PFSK-1 (cell line): ENCODE results near the gene MBD5.

Source experiments
- FOXP2 ChIP-seq: optimal IDR thresholded peaks from 2 replicates; pipeline ENCODE3; 2011; ENCODE audit warnings: borderline replicate concordance, control low read depth, inconsistent platforms; ENCODE audit not compliant: insufficient read depth; ENCODE audit errors: extremely low read length, extremely low read depth
- POLR2AphosphoS5 ChIP-seq: IDR thresholded peaks from 2 replicates; pipeline ENCODE4 v1.6.1; 2012; ENCODE audit warnings: low read depth, mild to moderate bottlenecking, control low read depth, low read length, moderate library complexity
- TAF1 ChIP-seq: IDR thresholded peaks from 2 replicates; pipeline ENCODE4 v1.6.1; 2012; ENCODE audit warnings: low read length, control low read depth, borderline replicate concordance; ENCODE audit not compliant: insufficient read depth
- TF ChIP-seq, protein P1 (sequence below), 2 experiments: IDR thresholded peaks; 2 replicates each; pipeline versions ENCODE4 v1.6.1 to v1.8.0; 2011 to 2012; ENCODE audit warnings: low read depth in 2 of 2, low read length in 2 of 2, control low read depth in 1 of 2, inconsistent platforms in 1 of 2, mild to moderate bottlenecking in 1 of 2, moderate library complexity in 1 of 2; ENCODE audit not compliant: insufficient read depth in 1 of 2

DNA sequence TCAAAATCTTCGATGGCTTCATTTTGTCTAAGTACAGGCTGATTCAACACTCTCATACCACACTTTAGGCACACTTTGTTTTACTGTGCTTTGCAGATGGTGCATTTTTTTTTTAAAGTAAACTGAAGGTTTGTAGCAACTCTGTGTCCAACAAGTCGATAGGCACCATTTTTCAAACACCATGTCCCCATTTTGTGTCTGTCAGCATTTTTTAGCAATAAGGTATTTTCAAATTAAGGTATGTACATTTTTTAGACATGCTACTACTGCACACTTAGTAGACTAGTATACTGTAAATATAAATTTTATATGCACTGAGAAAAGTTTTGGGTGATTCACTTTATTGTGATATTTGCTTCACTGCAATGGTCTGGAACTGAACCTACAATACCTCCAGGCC lies 44.8 kb upstream of the MBD5 start:
- TF ChIP-seq FOXP2 = no peak
- no peak for TF ChIP-seq TAF1
- no peak for TF ChIP-seq POLR2AphosphoS5
- TF ChIP-seq, protein P1, sequence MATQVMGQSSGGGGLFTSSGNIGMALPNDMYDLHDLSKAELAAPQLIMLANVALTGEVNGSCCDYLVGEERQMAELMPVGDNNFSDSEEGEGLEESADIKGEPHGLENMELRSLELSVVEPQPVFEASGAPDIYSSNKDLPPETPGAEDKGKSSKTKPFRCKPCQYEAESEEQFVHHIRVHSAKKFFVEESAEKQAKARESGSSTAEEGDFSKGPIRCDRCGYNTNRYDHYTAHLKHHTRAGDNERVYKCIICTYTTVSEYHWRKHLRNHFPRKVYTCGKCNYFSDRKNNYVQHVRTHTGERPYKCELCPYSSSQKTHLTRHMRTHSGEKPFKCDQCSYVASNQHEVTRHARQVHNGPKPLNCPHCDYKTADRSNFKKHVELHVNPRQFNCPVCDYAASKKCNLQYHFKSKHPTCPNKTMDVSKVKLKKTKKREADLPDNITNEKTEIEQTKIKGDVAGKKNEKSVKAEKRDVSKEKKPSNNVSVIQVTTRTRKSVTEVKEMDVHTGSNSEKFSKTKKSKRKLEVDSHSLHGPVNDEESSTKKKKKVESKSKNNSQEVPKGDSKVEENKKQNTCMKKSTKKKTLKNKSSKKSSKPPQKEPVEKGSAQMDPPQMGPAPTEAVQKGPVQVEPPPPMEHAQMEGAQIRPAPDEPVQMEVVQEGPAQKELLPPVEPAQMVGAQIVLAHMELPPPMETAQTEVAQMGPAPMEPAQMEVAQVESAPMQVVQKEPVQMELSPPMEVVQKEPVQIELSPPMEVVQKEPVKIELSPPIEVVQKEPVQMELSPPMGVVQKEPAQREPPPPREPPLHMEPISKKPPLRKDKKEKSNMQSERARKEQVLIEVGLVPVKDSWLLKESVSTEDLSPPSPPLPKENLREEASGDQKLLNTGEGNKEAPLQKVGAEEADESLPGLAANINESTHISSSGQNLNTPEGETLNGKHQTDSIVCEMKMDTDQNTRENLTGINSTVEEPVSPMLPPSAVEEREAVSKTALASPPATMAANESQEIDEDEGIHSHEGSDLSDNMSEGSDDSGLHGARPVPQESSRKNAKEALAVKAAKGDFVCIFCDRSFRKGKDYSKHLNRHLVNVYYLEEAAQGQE (IDR thresholded peaks at IDR 0.05; ENCODE audit: insufficient read depth in 1 of 2, low read depth in 2 of 2, low read length in 2 of 2) = no peak
